ENCODE measurements around the gene ZNF880. TPM values are rescaled to one million over a fixed set of nuclear protein-coding genes. Genes with fewer than 3 reads are reported as not detected.
"Not testable (repeated sequence)": the region's sequence is repeated elsewhere in the genome, so short reads cannot be mapped to it uniquely, and the experiment has no call there.

ZNF880 gene
- 10 to 100 TPM; 20.6 to 27.7 (median 23.5) TPM for polyA plus RNA-seq (ENCODE audit: insufficient read length in 4 of 4)

DNA sequence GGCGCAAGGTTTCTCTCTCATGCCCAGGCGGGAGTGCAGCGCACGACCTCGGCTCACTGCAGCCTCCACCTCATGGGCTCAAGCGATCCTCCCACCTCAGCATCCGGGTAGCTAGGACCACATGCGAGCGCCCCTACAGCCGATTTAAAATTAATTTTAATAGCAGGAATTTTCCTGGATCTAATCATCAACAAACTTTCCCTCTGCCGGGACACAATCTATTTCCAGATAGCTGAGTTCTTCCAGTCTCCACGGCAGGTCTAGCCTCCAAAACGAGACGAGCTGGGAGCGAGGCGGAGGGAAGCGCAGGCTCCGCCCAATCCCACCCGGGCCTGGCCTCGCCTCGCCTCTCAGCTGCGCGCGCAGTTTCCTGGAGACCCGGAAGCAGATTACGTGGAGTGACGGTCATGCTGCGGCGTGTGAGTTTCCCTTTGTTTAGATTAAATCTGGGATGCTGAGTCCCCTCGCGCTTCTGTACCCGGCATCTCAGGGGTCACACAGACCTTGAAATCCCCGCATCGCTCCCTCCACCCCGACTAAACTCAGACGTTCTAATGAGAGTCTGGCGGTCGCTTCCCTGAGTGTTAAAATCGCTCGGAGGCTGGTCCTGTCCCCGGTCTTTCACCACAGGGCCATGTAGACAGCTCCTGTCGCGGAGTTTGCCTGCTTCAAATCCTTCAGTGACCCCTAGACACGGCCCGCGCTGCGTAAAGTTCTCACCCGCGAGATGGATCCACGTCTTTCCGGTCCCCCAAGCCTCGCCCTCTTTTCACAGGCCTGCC is at the start of gene ZNF880:
TSS of gene ZNF880 (plus strand) at position 365 of the 782 bp plus-strand sequence. CDS start at position 408, 43 bp downstream.
- DNase-seq (ENCODE audit: low read depth in 4 of 4, low spot score in 3 of 4) = peak; percentile 90 to 95 (median 92)

- DNase-seq (ENCODE audit: low read depth in 4 of 4, low spot score in 3 of 4) = no peak
Observed at GRCh38 chr19:52322429-52322828, 47.3 kb upstream of the ZNF880 start.

DNA sequence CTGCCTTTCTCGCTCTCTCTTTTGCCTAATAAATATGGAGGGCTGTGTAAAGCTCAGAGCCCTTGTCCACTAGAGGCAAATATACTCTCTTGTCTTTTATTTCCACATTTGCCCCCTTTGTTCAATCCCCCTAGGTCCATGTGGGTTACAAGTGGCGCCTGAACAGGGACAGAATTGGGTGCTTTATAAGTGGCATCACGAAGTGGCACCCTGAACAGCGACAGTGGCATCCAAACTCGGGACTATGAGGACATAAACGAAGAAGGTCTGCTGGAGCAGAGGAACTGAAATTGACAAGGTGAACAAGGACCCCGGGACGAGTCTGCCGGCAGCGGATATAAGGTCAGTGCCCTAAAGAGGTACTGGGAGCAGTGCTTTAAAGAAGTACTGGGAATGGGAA is 38.0 kb upstream of the ZNF880 start:
- no peak for DNase-seq (ENCODE audit: low read depth in 4 of 4, low spot score in 3 of 4)

DNA sequence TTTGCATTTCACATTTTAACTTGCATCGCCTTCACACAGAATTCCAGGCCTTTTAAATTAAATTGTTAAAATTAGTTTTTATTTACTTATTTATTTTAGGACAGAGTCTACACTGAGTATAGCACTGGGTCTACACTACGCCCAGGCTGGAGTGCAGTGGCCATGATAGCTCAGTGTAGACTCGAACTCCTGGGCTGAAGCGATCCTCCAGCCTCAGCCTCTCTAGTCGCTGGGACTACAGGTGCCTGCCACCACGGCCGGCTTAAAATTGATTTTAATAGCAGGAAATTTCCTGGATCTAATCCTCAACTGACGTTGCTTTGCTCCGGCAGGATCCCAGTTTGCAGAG is 34.0 kb upstream of the ZNF880 start:
- no peak for DNase-seq (ENCODE audit: low read depth in 4 of 4, low spot score in 3 of 4)

GRCh38 chr19:52336117-52336790 is 33.5 kb upstream of the ZNF880 start, which contains the start of gene ZNF610:
ZNF610 (plus strand) TSS chr19:52336243; CDS start chr19:52349173, 12,930 bp downstream.
- peak; percentile 77 to 83 (median 80) for DNase-seq (ENCODE audit: low read depth in 4 of 4, low spot score in 3 of 4)

GRCh38 chr19:52336791-52337381 is 32.8 kb upstream of the ZNF880 start:
- DNase-seq (ENCODE audit: low read depth in 4 of 4, low spot score in 3 of 4) = peak in 2 of 4 donors; percentile 7 to 16

- DNase-seq (ENCODE audit: low read depth in 4 of 4, low spot score in 3 of 4) = not testable (repeated sequence)
Observed at GRCh38 chr19:52339022-52339421, 30.7 kb upstream of the ZNF880 start.

- peak; percentile 67 to 80 (median 72) for DNase-seq (ENCODE audit: low read depth in 4 of 4, low spot score in 3 of 4)
Observed at GRCh38 chr19:52343548-52343947, 26.2 kb upstream of the ZNF880 start.

DNA sequence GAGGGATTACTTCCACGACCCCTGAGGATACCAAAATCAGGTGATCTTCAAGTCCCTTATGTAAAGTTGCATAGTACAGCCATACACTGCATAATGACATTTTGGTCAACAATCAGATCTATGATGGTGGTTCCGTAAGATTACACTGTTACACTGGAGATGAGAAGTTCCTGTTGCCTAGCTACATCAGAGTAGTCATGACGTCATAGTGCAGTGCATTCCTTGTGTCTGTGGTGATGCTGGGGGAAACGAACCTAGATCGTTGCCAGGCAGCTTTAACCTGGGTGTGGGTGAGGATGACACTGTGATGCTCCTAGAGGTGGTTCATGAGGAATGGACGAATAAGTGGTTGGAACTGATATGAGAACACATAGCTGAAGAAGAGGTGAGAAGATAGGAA is 24.6 kb upstream of the ZNF880 start:
- DNase-seq (ENCODE audit: low read depth in 4 of 4, low spot score in 3 of 4) = no peak

DNA sequence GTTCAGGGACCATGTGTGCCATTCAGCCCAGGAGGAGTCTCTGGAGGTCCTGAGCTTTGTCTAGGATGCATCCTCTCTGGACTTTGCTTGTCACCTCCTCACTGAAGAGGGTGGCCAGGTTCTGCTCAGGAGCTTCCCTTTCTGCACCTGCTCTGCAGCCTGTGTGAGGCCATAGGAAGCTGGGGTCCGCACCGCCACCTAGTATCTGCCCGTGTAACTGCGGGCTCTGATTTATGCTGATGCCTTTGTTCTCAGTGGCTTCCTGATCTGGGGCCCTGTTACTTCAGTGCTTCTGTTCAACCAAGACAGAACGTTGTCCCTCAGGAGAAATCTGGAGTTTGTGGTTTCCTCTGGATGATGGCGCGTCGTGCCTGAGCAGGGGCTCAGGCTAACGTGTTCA is 18.2 kb upstream of the ZNF880 start:
- DNase-seq (ENCODE audit: low read depth in 4 of 4, low spot score in 3 of 4) = no peak

- DNase-seq (ENCODE audit: low read depth in 4 of 4, low spot score in 3 of 4) = no peak
Observed at GRCh38 chr19:52366414-52366824, 3.3 kb upstream of the ZNF880 start.

GRCh38 chr19:52370341-52370710 is 603 bp downstream of the ZNF880 start:
- DNase-seq (ENCODE audit: low read depth in 4 of 4, low spot score in 3 of 4) = no peak

DNA sequence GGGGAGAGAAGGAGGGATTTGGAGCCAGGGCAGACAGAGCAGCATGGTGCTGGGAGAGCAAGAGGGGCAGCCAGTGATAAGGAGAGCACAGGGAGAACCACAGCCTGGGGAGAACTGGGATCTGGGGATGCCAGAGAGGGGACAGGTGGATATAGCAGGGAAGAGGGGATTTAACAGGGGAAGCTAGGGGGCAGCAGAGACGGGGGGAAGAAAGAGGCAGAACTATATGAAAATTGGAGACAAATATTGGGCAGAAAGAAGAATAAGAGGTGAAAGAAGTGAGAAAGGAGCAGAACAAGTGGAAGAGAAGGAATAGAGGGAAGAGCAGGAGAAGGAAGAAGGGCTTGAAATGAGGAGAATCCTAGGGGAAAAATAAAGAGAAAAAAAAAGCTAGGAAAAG is 21.4 kb downstream of the ZNF880 start:
- no peak for DNase-seq (ENCODE audit: low read depth in 4 of 4, low spot score in 3 of 4)

DNA sequence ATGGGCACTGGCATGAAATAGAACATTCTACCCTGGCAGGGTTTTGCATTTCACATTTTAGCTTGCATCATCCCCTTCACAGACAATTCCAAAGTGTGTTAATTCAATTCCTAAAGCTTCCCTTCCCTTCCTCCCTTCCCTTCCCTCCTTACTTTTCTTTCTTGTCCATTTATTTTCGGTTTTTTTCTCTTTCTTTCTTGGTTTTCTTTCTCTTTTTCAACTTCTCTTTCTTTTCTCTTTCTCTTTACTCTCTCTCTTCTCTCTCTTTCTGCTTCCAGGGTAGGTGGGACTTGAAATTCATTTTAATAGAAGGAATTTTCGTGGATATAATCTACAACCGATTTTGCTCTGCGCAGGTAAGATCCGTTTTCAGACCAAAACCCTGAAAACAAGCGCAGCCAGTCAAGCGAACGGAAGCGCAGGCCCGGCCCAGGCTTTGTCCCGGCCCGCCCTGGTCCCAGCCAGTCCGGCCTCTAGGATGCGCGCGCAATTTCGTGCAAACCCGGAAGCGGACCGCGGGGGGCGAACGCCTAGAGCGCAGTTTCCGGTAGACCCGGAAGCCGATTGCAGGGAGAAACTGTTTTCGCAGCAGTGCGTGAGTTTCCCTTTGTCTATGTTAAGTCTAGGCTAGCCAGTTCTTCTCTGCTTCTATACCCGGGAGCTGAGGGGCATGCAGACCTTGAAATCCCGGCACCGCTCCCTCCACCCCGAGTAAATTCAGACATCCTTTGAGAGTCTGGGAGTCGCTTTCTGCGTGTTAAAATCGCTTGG is 27.8 kb downstream of the ZNF880 start, which contains the start of gene ZNF528:
TSS of gene ZNF528 (plus strand) at position 540 of the 771 bp plus-strand sequence. CDS start 4,165 bp downstream, outside the sequence.
- peak; percentile 89 to 95 (median 92) for DNase-seq (ENCODE audit: low read depth in 4 of 4, low spot score in 3 of 4)

DNA sequence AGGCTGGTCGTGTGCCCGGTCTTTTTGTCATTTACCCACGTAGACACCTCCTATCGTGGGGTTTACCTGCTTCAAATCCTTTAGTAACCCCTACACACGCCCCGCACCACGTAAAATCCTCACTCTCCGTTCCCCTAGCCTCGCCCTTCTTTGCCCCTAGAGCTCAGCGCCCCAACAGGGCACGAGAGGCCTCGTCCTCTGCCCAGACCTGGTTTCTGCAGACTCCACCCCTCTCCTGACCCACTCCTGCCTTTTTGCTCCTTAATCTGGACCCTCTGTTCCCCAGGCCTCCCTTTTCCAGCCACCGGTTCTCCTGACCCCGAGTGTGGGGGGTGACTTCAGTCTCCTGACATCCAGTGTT is 28.3 kb downstream of the ZNF880 start:
- peak in 1 of 4 donors; percentile 1 for DNase-seq (ENCODE audit: low read depth in 4 of 4, low spot score in 3 of 4)

DNA sequence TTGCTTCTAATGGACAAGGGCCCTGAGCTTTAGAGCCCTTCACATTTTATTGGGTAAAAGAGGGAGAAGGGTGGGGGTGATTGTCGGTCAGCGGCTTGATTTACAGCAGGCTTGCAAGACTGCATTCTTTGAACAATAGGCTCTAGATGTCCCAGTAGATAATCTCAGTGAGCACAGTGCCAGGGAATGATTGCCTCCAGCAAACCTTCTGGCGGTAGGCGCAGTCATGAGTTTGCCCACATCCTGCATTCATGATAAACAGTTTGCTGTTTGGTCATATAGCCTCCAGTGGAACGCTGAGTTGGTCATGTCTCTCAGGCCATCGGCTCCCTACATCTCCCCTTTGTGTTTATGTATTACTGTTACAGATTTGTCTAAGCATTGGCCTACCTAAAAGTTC is 40.6 kb downstream of the ZNF880 start:
- DNase-seq (ENCODE audit: low read depth in 4 of 4, low spot score in 3 of 4) = no peak

GRCh38 chr19:52415711-52416110 is 46.0 kb downstream of the ZNF880 start:
- no peak for DNase-seq (ENCODE audit: low read depth in 4 of 4, low spot score in 3 of 4)

GRCh38 chr19:52428937-52429336 is 59.2 kb downstream of the ZNF880 start, which contains the start of gene ZNF534:
ZNF534 (plus strand) TSS chr19:52429148; CDS start chr19:52431475, 2,327 bp downstream.
- no peak for DNase-seq (ENCODE audit: low read depth in 4 of 4, low spot score in 3 of 4)

All from right renal pelvis (tissue), 4 donors.